ENCODE results near the gene MS4A7.
A peak's percentile ranks its signal among the peaks of the same experiment; 100 is the strongest.

Gene MS4A7

GRCh38 chr11:60371386-60371785 lies 6.9 kb upstream of the MS4A7 start:
- peak in 1 of 2 donors; percentile 39 for DNase-seq

- no peak for DNase-seq
Measured at GRCh38 chr11:60371854-60372253, 6.5 kb upstream of the MS4A7 start.

GRCh38 chr11:60372767-60373166 lies 5.6 kb upstream of the MS4A7 start:
- DNase-seq: no peak

GRCh38 chr11:60375316-60375715 lies 3.0 kb upstream of the MS4A7 start:
- peak; percentile 30 to 51 for DNase-seq

- no peak for DNase-seq
Measured at GRCh38 chr11:60376601-60377000, 1.7 kb upstream of the MS4A7 start.

GRCh38 chr11:60377401-60378136 lies 763 bp upstream of the MS4A7 start:
- DNase-seq: peak; percentile 95 to 96

- DNase-seq: peak; percentile 90 to 92
Measured at GRCh38 chr11:60389279-60389910, 11.1 kb downstream of the MS4A7 start.

- peak; percentile 54 to 62 for DNase-seq
Measured at GRCh38 chr11:60390419-60390818, 12.1 kb downstream of the MS4A7 start.

- peak in 1 of 2 donors; percentile 22 for DNase-seq
Measured at GRCh38 chr11:60392361-60392760, 14.0 kb downstream of the MS4A7 start.

GRCh38 chr11:60393016-60393415 lies 14.7 kb downstream of the MS4A7 start:
- peak; percentile 50 for DNase-seq

- peak; percentile 65 to 75 for DNase-seq
Measured at GRCh38 chr11:60394666-60395380, 16.5 kb downstream of the MS4A7 start.

- DNase-seq: peak; percentile 45 to 58
Measured at GRCh38 chr11:60396382-60396781, 18.1 kb downstream of the MS4A7 start, which contains the start of gene MS4A14. MS4A14 (plus strand) TSS chr11:60396459; CDS start chr11:60396579, 120 bp downstream.

GRCh38 chr11:60396799-60397198 lies 18.5 kb downstream of the MS4A7 start:
- peak; percentile 70 to 84 for DNase-seq

GRCh38 chr11:60420015-60420414 lies 41.7 kb downstream of the MS4A7 start:
- DNase-seq: no peak

GRCh38 chr11:60422609-60423008 lies 44.3 kb downstream of the MS4A7 start:
- DNase-seq: no peak

- no peak for DNase-seq
Measured at GRCh38 chr11:60428517-60428916, 50.2 kb downstream of the MS4A7 start.

GRCh38 chr11:60429272-60429671 lies 50.9 kb downstream of the MS4A7 start, which contains the start of gene MS4A5:
MS4A5 (plus strand) TSS chr11:60429572; CDS start chr11:60429675, 103 bp downstream.
- no peak for DNase-seq

GRCh38 chr11:60431251-60431650 lies 52.9 kb downstream of the MS4A7 start:
- DNase-seq: no peak

- DNase-seq: no peak
Measured at GRCh38 chr11:60433401-60433800, 55.1 kb downstream of the MS4A7 start.
